ENCODE data around the gene SLC35E2B. TPM values are rescaled to one million over a fixed set of nuclear protein-coding genes. Genes with fewer than 3 reads are reported as not detected.

Gene SLC35E2B
- polyA plus RNA-seq, 10 donors = 29.1 to 61.6 (median 45.5) TPM

GRCh38 chr1:1614954-1615255 is 77.7 kb downstream of the SLC35E2B start:
- DNase-seq = no peak

- no peak for DNase-seq
Measured at GRCh38 chr1:1614204-1614953, 78.2 kb downstream of the SLC35E2B start.

GRCh38 chr1:1613509-1614082 is 79.0 kb downstream of the SLC35E2B start:
- no peak for DNase-seq

- no peak for DNase-seq
Measured at GRCh38 chr1:1612104-1612400, 80.5 kb downstream of the SLC35E2B start.

- no peak for DNase-seq
Measured at GRCh38 chr1:1610796-1611195, 81.8 kb downstream of the SLC35E2B start.

GRCh38 chr1:1609822-1610485 is 82.6 kb downstream of the SLC35E2B start:
- no peak for DNase-seq

Other genes with a start within 250 kb of the SLC35E2B start
- 1 to 10 TPM in 1 of 10 donors, under 1 TPM in 9; 0.25 to 1.5 (median 0.61) TPM for gene ATAD3C, start 243.1 kb downstream of the SLC35E2B start, polyA plus RNA-seq (ENCODE audit: insufficient read length in 10 of 10)
- gene ATAD3B, start 221.0 kb downstream of the SLC35E2B start, polyA plus RNA-seq (ENCODE audit: insufficient read length in 10 of 10) = 10 to 100 TPM in 8 of 10 donors, 1 to 10 TPM in 2; 8.5 to 14.5 (median 12.0) TPM
- gene ATAD3A, start 180.6 kb downstream of the SLC35E2B start, polyA plus RNA-seq (ENCODE audit: insufficient read length in 10 of 10) = 10 to 100 TPM; 10.2 to 21.1 (median 17.9) TPM
- 1 to 10 TPM; 1.7 to 8.0 (median 3.5) TPM for gene TMEM240, start 152.2 kb downstream of the SLC35E2B start, polyA plus RNA-seq (ENCODE audit: insufficient read length in 10 of 10)
- 10 to 100 TPM; 80.9 to 98.9 (median 86.8) TPM for gene SSU72, start 117.9 kb downstream of the SLC35E2B start, polyA plus RNA-seq (ENCODE audit: insufficient read length in 10 of 10)
- gene FNDC10, start 92.7 kb downstream of the SLC35E2B start, polyA plus RNA-seq (ENCODE audit: insufficient read length in 10 of 10) = 1 to 10 TPM in 9 of 10 donors, under 1 TPM in 1; 0.97 to 3.9 (median 2.1) TPM
- gene MIB2, start 77.3 kb downstream of the SLC35E2B start, polyA plus RNA-seq (ENCODE audit: insufficient read length in 10 of 10) = 10 to 100 TPM; 34.0 to 75.0 (median 57.5) TPM
- 10 to 100 TPM; 17.5 to 52.0 (median 25.9) TPM for gene MMP23B, start 60.6 kb downstream of the SLC35E2B start, polyA plus RNA-seq (ENCODE audit: insufficient read length in 10 of 10)
- 10 to 100 TPM; 31.1 to 35.7 (median 33.1) TPM for gene CDK11B, start 33.8 kb downstream of the SLC35E2B start, polyA plus RNA-seq (ENCODE audit: insufficient read length in 10 of 10)
- 10 to 100 TPM; 16.7 to 31.9 (median 21.2) TPM for gene CDK11A, start 31.6 kb upstream of the SLC35E2B start, polyA plus RNA-seq (ENCODE audit: insufficient read length in 10 of 10)
- gene NADK, start 85.7 kb upstream of the SLC35E2B start, polyA plus RNA-seq (ENCODE audit: insufficient read length in 10 of 10) = 10 to 100 TPM; 25.1 to 40.0 (median 30.4) TPM
- gene GNB1, start 198.3 kb upstream of the SLC35E2B start, polyA plus RNA-seq (ENCODE audit: insufficient read length in 10 of 10) = 100 to 1,000 TPM; 161 to 221 (median 178) TPM
- gene CALML6, start 222.5 kb upstream of the SLC35E2B start, polyA plus RNA-seq (ENCODE audit: insufficient read length in 10 of 10) = 100 to 1,000 TPM; 107 to 289 (median 184) TPM
- gene TMEM52, start 226.5 kb upstream of the SLC35E2B start, polyA plus RNA-seq (ENCODE audit: insufficient read length in 10 of 10) = 10 to 100 TPM; 28.9 to 90.1 (median 70.3) TPM